K562 (cell line): ENCODE data around the gene CEMP1. TPM values are rescaled to one million over a fixed set of nuclear protein-coding genes. Genes with fewer than 3 reads are reported as not detected.

Source experiments
- ATAC-seq: fragments of 200-7000 bp; cut with Tn5 transposase; 3 replicates; pipeline ENCODE4 v1.9.1; 2020; ENCODE audit warnings: moderate library complexity
- BruUV-seq: library from RNA; stranded (reverse); fragments of 400-500 nt; replicated peaks from 2 replicates; lab custom pipeline; 2021; lab: Mats Ljungman, UMichigan
- CTCF ChIA-PET: fragments of 300-600 bp; formaldehyde crosslinking; extraction: SDS; loops from one replicate; lab custom pipeline; 2021; ENCODE audit warnings: low intra/inter-chr PET ratio; lab: Yijun Ruan, JAX
- POLR2A ChIA-PET: fragments of 300-600, 350-650 bp; sonication (Branson Sonifier 250); formaldehyde crosslinking; extraction: SDS; loops from one replicate; lab custom pipeline; 2021; ENCODE audit warnings: antibody characterized with exemption, inconsistent platforms; lab: Yijun Ruan, JAX
- DNase-seq, 4 experiments: peaks; one replicate each; pipeline versions ENCODE4 v3.0.0 to v3.0.0-alpha.2; 2011 to 2018; ENCODE audit warnings: low spot score in 3 of 4, mixed read lengths in 3 of 4; ENCODE audit errors: extremely low read depth in 1 of 4
- FAIRE-seq: peaks from 2 replicates; lab custom pipeline; 2011; peaks lifted over from hg19 to GRCh38; lab: Jason Lieb, UNC
- H2AFZ ChIP-seq: 2 replicates; pipeline ENCODE4 v1.6.0; 2011; ENCODE audit warnings: low read depth, low read length, control low read depth, inconsistent platforms
- H3K27ac ChIP-seq: fragments of 200-600 bp; 3 replicates; pipeline ENCODE4 v1.8.0; 2011; ENCODE audit warnings: low read depth, mild to moderate bottlenecking, control low read depth, inconsistent platforms, low read length, moderate library complexity, mixed read lengths; ENCODE audit errors: extremely low read depth
- H3K27me3 ChIP-seq, 2 experiments: fragments of 300-600 bp in 1 of 2; 2 replicates in 1 of 2; 3 replicates in 1 of 2; pipeline versions ENCODE4 v1.6.0 to v1.8.0; 2011; ENCODE audit warnings: inconsistent platforms in 2 of 2, low read length in 2 of 2, mild to moderate bottlenecking in 1 of 2, mixed read lengths in 1 of 2, moderate library complexity in 1 of 2; ENCODE audit not compliant: control insufficient read depth in 2 of 2, insufficient read depth in 2 of 2
- H3K36me3 ChIP-seq: fragments of 300-600 bp; 3 replicates; pipeline ENCODE4 v1.8.0; 2011; ENCODE audit warnings: mild to moderate bottlenecking, low read length, inconsistent platforms; ENCODE audit not compliant: control insufficient read depth, insufficient read depth
- H3K4me1 ChIP-seq, 2 experiments: fragments of 200-600 bp in 1 of 2; replicated peaks in 1 of 2; 2 replicates in 1 of 2; 3 replicates in 1 of 2; pipeline versions ENCODE4 v1.5.1 to v1.8.0; 2011; ENCODE audit warnings: inconsistent platforms in 2 of 2, low read length in 2 of 2, mild to moderate bottlenecking in 1 of 2, mixed read lengths in 1 of 2, moderate library complexity in 1 of 2; ENCODE audit not compliant: control insufficient read depth in 2 of 2, insufficient read depth in 2 of 2
- H3K4me2 ChIP-seq: 2 replicates; pipeline ENCODE4 v1.6.1; 2011; ENCODE audit warnings: low read length, control low read depth, inconsistent platforms, mixed read lengths; ENCODE audit not compliant: insufficient read depth
- H3K4me3 ChIP-seq: fragments of 200-600 bp; sonication (generic), shearing (Covaris generic); 2 replicates; pipeline ENCODE4 v1.5.1; 2016; ENCODE audit warnings: control low read depth, inconsistent platforms
- H3K79me2 ChIP-seq: fragments of 200-600 bp; 3 replicates; pipeline ENCODE4 v1.8.0; 2011; ENCODE audit warnings: low read length, inconsistent platforms; ENCODE audit not compliant: control insufficient read depth, insufficient read depth
- H3K9ac ChIP-seq, 2 experiments: 2 replicates each; pipeline versions ENCODE4 v1.6.0 to v1.6.1; 2011; ENCODE audit warnings: low read depth in 2 of 2, low read length in 2 of 2, control low read depth in 1 of 2, inconsistent platforms in 1 of 2, mild to moderate bottlenecking in 1 of 2, mixed read lengths in 1 of 2; ENCODE audit not compliant: insufficient read depth in 1 of 2
- H3K9me1 ChIP-seq: one replicate; pipeline ENCODE4 v1.6.0; 2011; ENCODE audit warnings: inconsistent platforms, mild to moderate bottlenecking, low read length, moderate library complexity; ENCODE audit not compliant: control insufficient read depth, insufficient read depth
- H3K9me3 ChIP-seq: replicated peaks from 2 replicates; pipeline ENCODE4 v1.5.1; 2011; ENCODE audit warnings: low read depth, low read length, inconsistent platforms; ENCODE audit not compliant: control insufficient read depth, insufficient read depth
- H4K20me1 ChIP-seq: replicated peaks from 2 replicates; pipeline ENCODE4 v1.6.1; 2011; ENCODE audit warnings: low read length, inconsistent platforms, mixed read lengths; ENCODE audit not compliant: control insufficient read depth, insufficient read depth
- BCOR ChIP-seq: fragments of 450-650 bp; IDR thresholded peaks from 2 replicates; pipeline ENCODE4 v1.6.1; 2016
- HLTF ChIP-seq: fragments of 450-650 bp; IDR thresholded peaks from 2 replicates; pipeline ENCODE4 v1.6.1; 2016
- HMGN3 ChIP-seq: IDR thresholded peaks from 2 replicates; pipeline ENCODE4 v1.6.1; 2011; ENCODE audit warnings: borderline replicate concordance, low read depth, mild to moderate bottlenecking, mixed read lengths, low read length; ENCODE audit not compliant: insufficient read length; ENCODE audit errors: extremely low read depth
- HMGXB4 ChIP-seq: sonication (generic); formaldehyde crosslinking; IDR thresholded peaks from 2 replicates; pipeline ENCODE4 v1.8.1; 2023; ENCODE audit warnings: mild to moderate bottlenecking, missing genetic modification reagents
- HNRNPL ChIP-seq: fragments of 200-400 bp; formaldehyde crosslinking; IDR thresholded peaks from 2 replicates; pipeline ENCODE4 v1.6.1; 2017; ENCODE audit warnings: low read depth, mild to moderate bottlenecking, low read length
- HNRNPUL1 ChIP-seq: fragments of 200-400 bp; formaldehyde crosslinking; IDR thresholded peaks from 2 replicates; pipeline ENCODE4 v1.6.1; 2017; ENCODE audit warnings: low read length
- KDM5B ChIP-seq: fragments of 200-600 bp; sonication (generic); IDR thresholded peaks from 2 replicates; pipeline ENCODE4 v1.6.1; 2012; ENCODE audit warnings: low read depth, mild to moderate bottlenecking, moderate library complexity, low read length, control low read depth, inconsistent platforms; ENCODE audit not compliant: insufficient replicate concordance
- MEF2A ChIP-seq: IDR thresholded peaks from 2 replicates; pipeline ENCODE4 v1.6.1; 2011; ENCODE audit warnings: low read depth, mild to moderate bottlenecking, low read length, moderate library complexity; ENCODE audit not compliant: control insufficient read depth
- NR0B1 ChIP-seq: fragments of 450-650 bp; IDR thresholded peaks from one replicate; pipeline ENCODE4 v1.6.1; 2018; ENCODE audit warnings: mild to moderate bottlenecking, moderate library complexity; ENCODE audit not compliant: partially characterized antibody
- NR4A1 ChIP-seq, 2 experiments: fragments of 250-450 bp in 1 of 2; fragments of 450-650 bp in 1 of 2; sonication (Bioruptor Pico) in 1 of 2; IDR thresholded peaks; 2 replicates each; pipeline versions ENCODE4 v1.4.0 to v1.6.1; 2016 to 2020; ENCODE audit warnings: mild to moderate bottlenecking in 2 of 2, missing compliant biosample characterization in 1 of 2, missing genetic modification characterization in 1 of 2, moderate library complexity in 1 of 2
- SREBF2 ChIP-seq: sonication (generic); formaldehyde crosslinking; IDR thresholded peaks from 2 replicates; pipeline ENCODE4 v1.4.0; 2020; ENCODE audit warnings: mild to moderate bottlenecking, missing genetic modification reagents
- TAF7 ChIP-seq: fragments of 450-650 bp; IDR thresholded peaks from 2 replicates; pipeline ENCODE4 v1.6.1; 2016; ENCODE audit warnings: missing genetic modification characterization, missing compliant biosample characterization
- THRB ChIP-seq: fragments of 450-650 bp; formaldehyde crosslinking; conservative IDR thresholded peaks from 2 replicates; pipeline ENCODE4 v1.4.0; 2022; ENCODE audit warnings: mild to moderate bottlenecking, missing genetic modification characterization
- ZNF384 ChIP-seq: IDR thresholded peaks from 2 replicates; pipeline ENCODE4 v1.6.1; 2012; ENCODE audit warnings: low read depth, low read length, improper control_type of control experiment
- WGBS: fragments of 100-300 bp; shearing (Covaris generic); methylation state at CpG from one replicate; pipeline ENCODE4 v1.1.6; 2016; ENCODE audit warnings: low coverage, mixed read lengths; ENCODE audit not compliant: insufficient coverage; ENCODE audit errors: missing lambda C conversion rate; 5-methylcytosine and 5-hydroxymethylcytosine counted together
- in situ Hi-C: fragments of 300-500 bp; cut with MboI; formaldehyde crosslinking; loops from 4 replicates; pipeline ENCODE4 v1.15.0; 2018; ENCODE audit warnings: inconsistent platforms, mixed read lengths
- intact Hi-C: fragments of 100-400 bp; cut with micrococcal nuclease; formaldehyde crosslinking; loops from 2 replicates; pipeline ENCODE4 v1.14.2; 2022
- polyA plus RNA-seq, 8 experiments: library from polyadenylated mRNA; depleted of rRNA in 4 of 8; stranded (reverse) in 5 of 8; unstranded in 3 of 8; fragments of >200 nt; fragmentation: Nextera tagmentation in 2 of 8; fragmentation: Illumina TruSeq in 1 of 8; extraction: Ambion mirVana in 2 of 8; extraction: Trizol in 1 of 8; gene quantifications; 2 replicates each; pipeline versions ENCODE4 v1.2.1 to v1.2.3, GENCODE V29; 2011 to 2014; ENCODE audit warnings: inconsistent platforms in 1 of 8, missing spikeins in 1 of 8
- total RNA-seq, 7 experiments: library from RNA; depleted of rRNA in 6 of 7; stranded (reverse); fragments of >200 nt in 6 of 7; fragmentation: Illumina TruSeq in 2 of 7; extraction: Trizol in 2 of 7; gene quantifications; 2 replicates each; pipeline versions ENCODE4 v1.2.1 to v1.2.3, GENCODE V29; 2011 to 2021; ENCODE audit warnings: low replicate concordance in 1 of 7

Gene CEMP1
- total and polyA plus RNA-seq, 9 of the 15 experiments (the other 6 are each of a cell fraction or from before 2014, with no cell fraction given) = 0.05 to 0.45 TPM; not detected in 7

- TF ChIP-seq HNRNPUL1 = no peak
- TF ChIP-seq BCOR = no peak
Observed at GRCh38 chr16:2497695-2498484, 33.3 kb downstream of the CEMP1 start (continued).

GRCh38 chr16:2497116-2497630 lies 34.0 kb downstream of the CEMP1 start:
- peak; percentile 85 to 92 (median 88) for DNase-seq
- no peaks in the 10 kb centered on the region for H3K27me3 ChIP-seq
- H2AFZ ChIP-seq = no peak overlapping the region
- H3K9me1 ChIP-seq = no peaks in the 10 kb centered on the region
- H3K4me3 ChIP-seq = no peak overlapping the region
- peak; percentile 87 for FAIRE-seq
- H4K20me1 ChIP-seq = peaks cover 6% of the 10 kb centered on the region
- H3K79me2 ChIP-seq = peaks cover 22% of the 10 kb centered on the region
- in situ Hi-C loops = no loop called here
- peak; percentile 82 for ATAC-seq
- H3K4me2 ChIP-seq = peak overlapping the region; percentile 57; the same call in 1 of the 2 replicates
- H3K36me3 ChIP-seq = peaks cover 61% of the 10 kb centered on the region; the same call in 2 of the 3 replicates
- peaks cover 22 to 65% of the 10 kb centered on the region in 2 experiments for H3K4me1 ChIP-seq
- H3K9me3 ChIP-seq = no peaks in the 10 kb centered on the region
- peak overlapping the region; percentile 47; the same call in 1 of the 3 replicates for H3K27ac ChIP-seq
- intact Hi-C loops = loop anchor here (5.0 kb wide), 1 partner anchor 300 kb away; the partner anchor contains the start of gene CASKIN1
- no TSS peak for BruUV-seq
- POLR2A ChIA-PET = interaction anchor here (1.4 to 1.5 kb wide), 2 partner anchors 14 to 17 kb away, joined by 4 to 5 read pairs; partner anchors contain the start of gene ATP6V0C
- CTCF ChIA-PET = no interaction called here
- peak overlapping the region; percentile 37 to 83; a peak in 3 of 4 replicates for H3K9ac ChIP-seq
- WGBS = 48% methylated on average over 16 of the region's 21 CpGs
- TF ChIP-seq NR4A1 (CRISPR knock-in tag; IDR thresholded peaks at IDR 0.05) (no peak), NR4A1 (tag; IDR thresholded peaks at IDR 0.05) (0 out of 2 replicates have a peak, but pooled peaks have one; percentile 36), HNRNPL (no peak), SREBF2 (CRISPR knock-in tag) (no peak), HLTF (no peak), HMGXB4 (no peak), TAF7 (tag) (no peak), THRB (CRISPR knock-in tag) (no peak), NR0B1 (no peak), KDM5B (no peak), ZNF384 (no peak), HMGN3 (peak; percentile 80), MEF2A (no peak)
